Eye (tissue), 1 donor: ENCODE measurements around the gene AATK.

ENCODE experiments used
- DNase-seq: peaks from one replicate; pipeline ENCODE4 v3.0.0-alpha.2; 2015

AATK gene

DNA sequence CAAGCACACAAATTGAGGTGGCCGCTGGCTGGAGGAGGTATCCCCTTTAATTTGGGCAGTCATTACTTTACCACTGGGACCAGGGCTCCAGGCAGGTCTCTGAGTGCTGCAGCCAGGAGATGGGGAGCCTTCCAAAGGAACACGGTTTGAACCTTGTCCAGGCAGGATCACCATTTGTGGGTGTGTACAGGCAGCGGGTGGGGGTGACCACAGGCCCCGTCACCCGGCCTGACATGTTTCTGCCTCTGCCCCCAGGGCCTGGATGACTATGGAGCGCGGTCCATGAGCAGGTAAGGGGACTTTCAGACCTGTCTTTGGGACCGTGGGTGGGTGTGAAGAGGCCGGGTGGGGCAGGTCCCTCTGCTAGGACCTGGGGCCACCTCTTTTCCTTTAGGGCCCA lies 57.8 kb downstream of the AATK start:
- no peak for DNase-seq

GRCh38 chr17:81106716-81107115 lies 59.3 kb downstream of the AATK start:
- no peak for DNase-seq

DNA sequence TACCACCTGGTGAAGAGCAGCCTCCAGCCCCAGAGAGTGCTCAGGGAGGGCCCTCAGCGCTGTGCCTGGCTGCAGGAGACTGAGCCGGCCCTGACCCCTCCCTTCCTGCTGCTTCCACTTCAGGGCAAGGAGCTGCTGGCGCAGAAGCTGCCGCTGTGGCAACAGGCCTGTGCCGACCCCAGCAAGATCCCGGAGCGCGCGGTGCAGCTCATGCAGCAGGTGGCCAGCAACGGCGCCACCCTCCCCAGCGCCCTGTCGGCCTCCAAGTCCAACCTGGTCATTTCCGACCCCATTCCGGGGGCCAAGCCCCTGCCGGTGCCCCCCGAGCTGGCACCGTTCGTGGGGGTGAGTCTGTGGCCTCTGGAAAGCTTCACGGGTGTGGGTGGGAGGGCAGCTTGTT lies 62.6 kb downstream of the AATK start:
- no peak for DNase-seq

- DNase-seq: no peak
Measured at GRCh38 chr17:81102869-81103268, 63.2 kb downstream of the AATK start.

GRCh38 chr17:81102352-81102751 lies 63.7 kb downstream of the AATK start:
- DNase-seq: no peak

- peak; percentile 91 for DNase-seq
Measured at GRCh38 chr17:81101614-81102306, 64.3 kb downstream of the AATK start.

GRCh38 chr17:81100668-81101067 lies 65.4 kb downstream of the AATK start:
- DNase-seq: no peak

DNA sequence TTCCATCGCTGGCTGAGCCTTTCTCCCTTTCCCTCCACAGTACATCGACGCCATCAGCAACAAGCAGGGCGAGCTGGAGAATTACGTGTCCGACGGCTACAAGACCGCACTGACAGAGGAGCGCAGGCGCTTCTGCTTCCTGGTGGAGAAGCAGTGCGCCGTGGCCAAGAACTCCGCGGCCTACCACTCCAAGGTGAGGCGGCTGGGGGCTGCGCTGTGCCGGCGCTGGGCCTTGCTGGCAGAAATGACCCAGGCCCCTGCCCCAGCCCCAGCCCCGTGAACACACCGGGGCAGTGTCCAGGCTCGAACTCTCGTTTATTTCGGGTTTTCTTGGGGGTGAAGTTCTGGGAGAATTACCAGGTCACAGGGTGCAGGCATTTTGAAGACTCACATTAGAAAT lies 66.1 kb downstream of the AATK start:
- no peak for DNase-seq

GRCh38 chr17:81097943-81098308 lies 68.1 kb downstream of the AATK start:
- DNase-seq: no peak

DNA sequence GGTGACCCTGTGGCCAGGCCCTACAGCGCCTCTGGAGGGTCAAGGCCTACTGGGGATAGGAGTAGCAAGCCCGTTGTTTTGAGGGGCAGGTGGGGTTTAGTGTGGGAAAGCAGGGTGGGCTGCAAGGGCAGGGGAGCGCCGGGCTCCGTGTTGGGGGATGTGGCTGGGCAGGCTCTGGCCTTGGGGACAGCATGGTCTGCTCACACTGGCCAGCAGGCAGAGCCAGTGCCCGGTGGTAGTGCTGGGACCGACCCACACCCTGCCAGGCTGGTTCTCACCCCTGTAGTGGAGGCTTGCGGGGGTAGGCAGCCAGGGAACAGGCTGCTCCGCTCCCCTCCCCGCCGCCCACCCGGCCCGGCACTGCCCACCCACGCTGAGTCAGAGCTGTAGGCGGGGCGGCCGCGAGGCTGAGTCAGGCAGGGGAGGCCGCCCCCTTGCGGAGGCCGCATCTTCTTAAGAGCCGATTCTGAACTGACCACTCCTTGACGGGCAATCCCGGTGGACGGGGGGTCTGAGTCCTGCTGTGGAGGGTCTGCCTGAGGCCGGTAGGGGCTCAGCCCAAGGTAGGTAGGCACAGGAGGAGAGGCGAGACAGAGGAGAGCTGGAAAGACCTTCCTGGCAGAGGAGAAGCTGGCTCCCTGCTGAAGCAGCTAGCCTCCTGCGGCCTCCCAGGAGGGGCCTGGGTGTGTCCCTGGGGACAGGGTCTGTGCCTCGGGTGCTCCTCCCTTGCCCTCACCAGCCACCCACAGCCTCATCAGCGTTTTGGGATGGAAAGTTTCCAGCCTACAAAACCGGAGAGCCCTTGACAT lies 68.7 kb downstream of the AATK start:
- peak; percentile 94 for DNase-seq

GRCh38 chr17:81096741-81097133 lies 69.3 kb downstream of the AATK start:
- peak; percentile 27 for DNase-seq

GRCh38 chr17:81095383-81095762 lies 70.6 kb downstream of the AATK start:
- no peak for DNase-seq

- peak; percentile 97 for DNase-seq
Measured at GRCh38 chr17:81094509-81095382, 71.3 kb downstream of the AATK start.

DNA sequence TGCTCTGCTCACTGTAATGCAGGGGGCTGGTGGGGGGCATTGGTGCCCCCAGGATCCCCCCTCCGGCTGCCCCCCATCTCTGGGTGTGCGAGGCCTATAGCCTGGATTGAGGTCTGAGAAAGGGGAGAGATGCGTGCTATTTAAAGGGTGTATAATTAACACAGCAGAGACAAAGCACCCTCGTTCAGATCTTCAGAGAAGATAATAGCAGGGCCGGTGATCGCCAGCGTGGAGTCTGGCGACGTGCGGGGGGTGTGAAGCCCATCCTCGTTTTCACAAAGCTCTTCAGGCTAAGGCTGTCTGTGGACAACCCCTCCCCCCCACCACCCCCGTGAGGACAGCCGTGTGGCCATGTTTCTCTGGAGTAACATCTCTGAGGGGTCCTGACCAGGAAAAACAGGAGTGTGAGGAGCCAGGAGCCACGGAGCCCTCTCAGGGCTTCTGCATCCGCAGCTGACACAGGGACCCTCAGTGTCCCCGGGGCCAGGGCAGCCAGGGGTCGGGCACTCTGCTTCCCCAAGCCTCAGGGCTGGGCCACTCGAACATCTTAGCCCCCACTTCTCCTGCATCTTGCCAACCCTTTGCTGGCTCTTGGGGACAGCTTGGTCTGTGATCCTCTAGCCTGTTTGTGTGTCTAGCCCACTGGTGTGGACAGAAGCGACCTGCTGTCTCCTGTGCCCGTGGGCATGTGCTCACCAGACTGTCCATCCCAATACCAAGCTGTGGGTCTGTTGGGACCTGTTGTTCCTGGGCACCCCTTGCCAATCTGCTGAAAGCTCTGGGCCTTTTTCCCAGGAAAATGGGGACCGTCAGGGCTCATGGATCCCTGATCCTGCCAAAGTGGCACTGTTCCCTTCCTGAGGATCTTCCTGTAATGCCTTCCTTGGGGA lies 72.2 kb downstream of the AATK start:
- DNase-seq: peak; percentile 43

- DNase-seq: no peak
Measured at GRCh38 chr17:81092518-81093095, 73.4 kb downstream of the AATK start.

- no peak for DNase-seq
Measured at GRCh38 chr17:81091774-81092517, 74.1 kb downstream of the AATK start.

DNA sequence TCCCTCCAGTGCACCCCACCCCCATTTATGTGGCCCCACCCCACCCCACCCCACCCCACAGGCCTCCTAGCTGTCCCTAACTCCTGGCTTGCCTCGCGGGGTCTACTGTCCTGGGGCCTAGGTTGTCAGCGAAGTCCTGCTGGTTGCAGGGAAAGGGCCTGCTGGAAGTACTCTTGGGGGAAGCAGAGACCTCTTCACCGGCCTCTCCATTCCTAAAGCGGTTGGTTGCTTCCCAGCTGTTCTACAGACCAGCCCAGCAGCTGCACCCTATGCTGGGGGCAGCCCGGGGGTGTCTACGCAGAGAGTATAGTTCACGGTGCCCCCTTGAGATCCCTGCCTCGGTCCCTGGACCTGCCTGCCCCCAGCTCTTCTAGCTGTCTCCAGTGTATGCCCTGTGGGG lies 74.9 kb downstream of the AATK start:
- no peak for DNase-seq

- DNase-seq: no peak
Measured at GRCh38 chr17:81090361-81091136, 75.5 kb downstream of the AATK start.

GRCh38 chr17:81086789-81087551 lies 79.1 kb downstream of the AATK start:
- no peak for DNase-seq

GRCh38 chr17:81085420-81085911 lies 80.6 kb downstream of the AATK start:
- DNase-seq: no peak
